HG03378 (cell line): ENCODE data around the gene CD200.

Experiments used
- ATAC-seq: cut with Tn5 transposase; IDR thresholded peaks from one replicate; pipeline ENCODE4 v1.9.1; 2021; ENCODE audit warnings: mild to moderate bottlenecking, moderate library complexity; ENCODE audit not compliant: unreplicated experiment

The CD200 gene

GRCh38 chr3:112331851-112332250 lies 1.1 kb upstream of the CD200 start:
- ATAC-seq, result no peak

- peak; percentile 37 for ATAC-seq
Measured at GRCh38 chr3:112333381-112334317, 693 bp downstream of the CD200 start.

GRCh38 chr3:112334691-112335433 lies 1.9 kb downstream of the CD200 start:
- ATAC-seq, result no peak

GRCh38 chr3:112335434-112335781 lies 2.5 kb downstream of the CD200 start:
- ATAC-seq, result no peak

GRCh38 chr3:112338021-112338726 lies 5.2 kb downstream of the CD200 start:
- no peak for ATAC-seq

- no peak for ATAC-seq
Measured at GRCh38 chr3:112338727-112339056, 5.7 kb downstream of the CD200 start.

- ATAC-seq, result no peak
Measured at GRCh38 chr3:112339134-112339533, 6.2 kb downstream of the CD200 start.

- no peak for ATAC-seq
Measured at GRCh38 chr3:112339609-112340008, 6.7 kb downstream of the CD200 start.

GRCh38 chr3:112341386-112341785 lies 8.4 kb downstream of the CD200 start:
- ATAC-seq, result no peak

GRCh38 chr3:112345681-112346080 lies 12.7 kb downstream of the CD200 start:
- no peak for ATAC-seq

GRCh38 chr3:112346491-112347122 lies 13.7 kb downstream of the CD200 start:
- ATAC-seq, result no peak

GRCh38 chr3:112348943-112349342 lies 16.0 kb downstream of the CD200 start:
- ATAC-seq, result no peak

- ATAC-seq, result no peak
Measured at GRCh38 chr3:112349557-112349956, 16.6 kb downstream of the CD200 start.

GRCh38 chr3:112350018-112350810 lies 17.3 kb downstream of the CD200 start:
- ATAC-seq, result no peak

GRCh38 chr3:112351036-112351435 lies 18.1 kb downstream of the CD200 start:
- ATAC-seq, result no peak

GRCh38 chr3:112351823-112352222 lies 18.9 kb downstream of the CD200 start:
- no peak for ATAC-seq

GRCh38 chr3:112352720-112353119 lies 19.8 kb downstream of the CD200 start:
- ATAC-seq, result no peak

GRCh38 chr3:112353365-112353764 lies 20.4 kb downstream of the CD200 start:
- no peak for ATAC-seq

- ATAC-seq, result no peak
Measured at GRCh38 chr3:112354642-112355306, 21.8 kb downstream of the CD200 start.

- no peak for ATAC-seq
Measured at GRCh38 chr3:112355307-112355687, 22.3 kb downstream of the CD200 start.
